H1 (cell line): Measurements from ENCODE around the gene BACE1. TPM values are rescaled to one million over a fixed set of nuclear protein-coding genes. Genes with fewer than 3 reads are reported as not detected.

Experiments used
- ASH2L ChIP-seq: fragments of 200-600, 300-600 bp; sonication (generic); IDR thresholded peaks from one replicate; pipeline ENCODE4 v1.7.1; 2017; ENCODE audit warnings: low read length
- CEBPB ChIP-seq: IDR thresholded peaks from 2 replicates; pipeline ENCODE4 v1.6.1; 2012; ENCODE audit warnings: low read depth, low read length
- CHD2 ChIP-seq: IDR thresholded peaks from 2 replicates; pipeline ENCODE4 v1.6.1; 2012; ENCODE audit warnings: low read length, improper control_type of control experiment
- CHD7 ChIP-seq: fragments of 300-600 bp; sonication (generic); IDR thresholded peaks from 2 replicates; pipeline ENCODE4 v1.7.1; 2012; ENCODE audit warnings: low read length, moderate library complexity, mild to moderate bottlenecking, inconsistent platforms; ENCODE audit not compliant: insufficient replicate concordance
- EZH2 ChIP-seq: fragments of 200-600 bp; sonication (generic); IDR thresholded peaks from 2 replicates; pipeline ENCODE4 v1.7.1; 2012; ENCODE audit warnings: low read depth, mild to moderate bottlenecking, moderate library complexity, low read length, inconsistent platforms; ENCODE audit not compliant: severe bottlenecking
- JUN ChIP-seq: IDR thresholded peaks from 2 replicates; pipeline ENCODE4 v1.6.1; 2011; ENCODE audit warnings: low read depth, mild to moderate bottlenecking, improper control_type of control experiment, low read length
- JUND ChIP-seq: IDR thresholded peaks from 2 replicates; pipeline ENCODE4 v1.6.1; 2011; ENCODE audit warnings: mild to moderate bottlenecking, improper control_type of control experiment, low read length
- NRF1 ChIP-seq: IDR thresholded peaks from 2 replicates; pipeline ENCODE4 v1.6.1; 2011; ENCODE audit warnings: mild to moderate bottlenecking, low read depth, low read length, improper control_type of control experiment
- SP2 ChIP-seq: IDR thresholded peaks from 2 replicates; pipeline ENCODE4 v1.6.1; 2012; ENCODE audit warnings: mild to moderate bottlenecking, low read length, inconsistent platforms
- SP4 ChIP-seq: IDR thresholded peaks from 2 replicates; pipeline ENCODE4 v1.6.1; 2012; ENCODE audit warnings: low read length, inconsistent platforms
- TCF12 ChIP-seq: IDR thresholded peaks from 2 replicates; pipeline ENCODE4 v1.6.1; 2011; ENCODE audit warnings: low read depth, mild to moderate bottlenecking, low read length
- USF2 ChIP-seq: IDR thresholded peaks from 2 replicates; pipeline ENCODE4 v1.6.1; 2011; ENCODE audit warnings: low read length, improper control_type of control experiment
- polyA plus RNA-seq, 7 experiments: library from polyadenylated mRNA; depleted of rRNA in 3 of 7; stranded (reverse) in 5 of 7; unstranded in 2 of 7; fragments of >200 nt in 5 of 7; fragments of 200-250 nt in 2 of 7; gene quantifications; 1 replicate in 5 of 7; 2 replicates in 1 of 7; 4 replicates in 1 of 7; pipeline versions ENCODE4 v1.2.1 to v1.2.3, GENCODE V29; 2011 to 2013; ENCODE audit warnings: missing spikeins in 2 of 7, mixed read lengths in 2 of 7
- total RNA-seq: library from RNA; stranded (reverse); fragmentation: NEBNext Ultra II Directional; extraction: Animal tissue kit (Norgen Biotek cat#: 25700); gene quantifications from 2 replicates; pipeline ENCODE4 v1.2.1, GENCODE V29; 2021

BACE1 gene
- total and polyA plus RNA-seq, 2 of the 8 experiments (the other 6 are each of a cell fraction or from before 2014, with no cell fraction given): 7.7 to 7.9 TPM

GRCh38 chr11:117290809-117291396 lies 25.2 kb downstream of the BACE1 start, which contains the start of gene BACE1-AS (continued):
- TF ChIP-seq CHD7: no peak
- TF ChIP-seq TCF12: no peak
- no peak for TF ChIP-seq SP2
- TF ChIP-seq ASH2L: no peak
- no peak for TF ChIP-seq EZH2
- no peak for TF ChIP-seq CEBPB
- TF ChIP-seq JUND: no peak
- TF ChIP-seq CHD2: no peak
- TF ChIP-seq JUN: no peak
- TF ChIP-seq NRF1: no peak
- TF ChIP-seq SP4: no peak
- no peak for TF ChIP-seq USF2
